H1 (cell line): ENCODE data around the gene IL37. TPM values are rescaled to one million over a fixed set of nuclear protein-coding genes. Genes with fewer than 3 reads are reported as not detected.

Experiments
- CTCF ChIA-PET: fragments of 300-600 bp; sonication (Branson Sonifier 250); formaldehyde crosslinking; loops from one replicate; lab custom pipeline; 2021; ENCODE audit not compliant: partially characterized antibody; lab: Charles Lee
- POLR2A ChIA-PET: fragments of 300-600 bp; sonication (Branson Sonifier 250); formaldehyde crosslinking; loops from one replicate; lab custom pipeline; 2021; ENCODE audit warnings: inconsistent platforms; ENCODE audit not compliant: partially characterized antibody; lab: Charles Lee
- DNase-seq, 2 experiments: peaks; one replicate each; pipeline versions ENCODE4 v3.0.0 to v3.0.0-alpha.2; 2010 to 2022; ENCODE audit warnings: low spot score in 2 of 2, low read depth in 1 of 2, mixed read lengths in 1 of 2
- FAIRE-seq: peaks from 2 replicates; lab custom pipeline; 2011; peaks lifted over from hg19 to GRCh38; lab: Jason Lieb, UNC
- H2AFZ ChIP-seq: 2 replicates; pipeline ENCODE4 v1.8.1; 2012; ENCODE audit warnings: low read length, inconsistent platforms
- H2AK5ac ChIP-seq: 2 replicates; pipeline ENCODE4 v1.6.1; 2013; ENCODE audit warnings: low read depth, low read length
- H2BK120ac ChIP-seq: replicated peaks from 2 replicates; pipeline ENCODE3; 2013; ENCODE audit warnings: low read depth, low read length, inconsistent platforms
- H2BK12ac ChIP-seq: 2 replicates; pipeline ENCODE4 v1.6.1; 2013; ENCODE audit warnings: low read depth, low read length
- H2BK15ac ChIP-seq: 2 replicates; pipeline ENCODE4 v1.6.1; 2013; ENCODE audit warnings: low read length
- H2BK20ac ChIP-seq: 2 replicates; pipeline ENCODE4 v1.6.1; 2013; ENCODE audit warnings: low read length
- H2BK5ac ChIP-seq: 2 replicates; pipeline ENCODE4 v1.6.1; 2013; ENCODE audit warnings: low read depth, low read length
- H3K14ac ChIP-seq: 2 replicates; pipeline ENCODE4 v1.6.1; 2013; ENCODE audit warnings: inconsistent platforms; ENCODE audit not compliant: insufficient read length
- H3K18ac ChIP-seq: 2 replicates; pipeline ENCODE4 v1.6.1; 2013; ENCODE audit warnings: low read length; ENCODE audit errors: extremely low read depth
- H3K23ac ChIP-seq: 2 replicates; pipeline ENCODE4 v1.6.1; 2013; ENCODE audit warnings: inconsistent platforms; ENCODE audit not compliant: insufficient read length
- H3K23me2 ChIP-seq: 2 replicates; pipeline ENCODE4 v1.6.1; 2013; ENCODE audit warnings: low read depth, low read length
- H3K27ac ChIP-seq: 2 replicates; pipeline ENCODE4 v1.6.1; 2011; ENCODE audit warnings: low read depth, low read length, inconsistent platforms
- H3K27me3 ChIP-seq, 4 experiments: replicated peaks in 1 of 4; 1 replicate in 1 of 4; 2 replicates in 3 of 4; pipeline versions ENCODE4 v1.6.1 to v1.8.1; 2011 to 2013; ENCODE audit warnings: low read length in 3 of 4, mild to moderate bottlenecking in 3 of 4, inconsistent platforms in 2 of 4, mixed read lengths in 2 of 4, moderate library complexity in 1 of 4; ENCODE audit not compliant: control insufficient read depth in 3 of 4, insufficient read depth in 3 of 4; ENCODE audit errors: extremely low read depth in 1 of 4
- H3K36me3 ChIP-seq, 4 experiments: 2 replicates each; pipeline versions ENCODE4 v1.6.1 to v1.8.1; 2011 to 2013; ENCODE audit warnings: mild to moderate bottlenecking in 4 of 4, low read length in 3 of 4, moderate library complexity in 2 of 4, control low read depth in 1 of 4, inconsistent platforms in 1 of 4; ENCODE audit not compliant: insufficient read depth in 4 of 4, control insufficient read depth in 2 of 4
- H3K4ac ChIP-seq: replicated peaks from 2 replicates; pipeline ENCODE3; 2013; ENCODE audit warnings: low read length, low read depth, mixed read lengths, inconsistent platforms; ENCODE audit not compliant: insufficient read length
- H3K4me1 ChIP-seq, 4 experiments: replicated peaks in 1 of 4; 1 replicate in 1 of 4; 2 replicates in 3 of 4; pipeline versions ENCODE4 v1.6.1 to v1.8.1; 2011 to 2013; ENCODE audit warnings: low read length in 3 of 4, inconsistent platforms in 2 of 4, mixed read lengths in 1 of 4; ENCODE audit not compliant: insufficient read depth in 4 of 4, control insufficient read depth in 3 of 4
- H3K4me2 ChIP-seq, 2 experiments: 2 replicates each; pipeline versions ENCODE4 v1.6.1 to v1.8.1; 2011 to 2013; ENCODE audit warnings: low read depth in 2 of 2, low read length in 2 of 2, control low read depth in 1 of 2, inconsistent platforms in 1 of 2, mild to moderate bottlenecking in 1 of 2; ENCODE audit not compliant: insufficient read depth in 1 of 2
- H3K4me3 ChIP-seq, 4 experiments: fragments of 200-600, 300-600 bp in 1 of 4; sonication (generic), shearing (Covaris generic), sonication (Bioruptor Twin) in 1 of 4; 2 replicates each; pipeline versions ENCODE4 v1.5.1 to v1.8.1; 2011 to 2016; ENCODE audit warnings: low read length in 4 of 4, low read depth in 3 of 4, control low read depth in 2 of 4, inconsistent platforms in 2 of 4, mild to moderate bottlenecking in 2 of 4, mixed read lengths in 1 of 4, moderate library complexity in 1 of 4; ENCODE audit not compliant: insufficient read depth in 2 of 4; ENCODE audit errors: extremely low read depth in 1 of 4
- H3K56ac ChIP-seq: replicated peaks from 2 replicates; pipeline ENCODE3; 2013; ENCODE audit warnings: low read depth, mild to moderate bottlenecking, mixed read lengths, low read length, inconsistent platforms; ENCODE audit not compliant: insufficient read length
- H3K79me1 ChIP-seq: 2 replicates; pipeline ENCODE4 v1.6.1; 2013; ENCODE audit warnings: low read depth, low read length, control low read depth
- H3K79me2 ChIP-seq, 2 experiments: 2 replicates each; pipeline versions ENCODE4 v1.6.1 to v1.8.1; 2012 to 2013; ENCODE audit warnings: low read length in 2 of 2, mild to moderate bottlenecking in 2 of 2, inconsistent platforms in 1 of 2; ENCODE audit not compliant: insufficient read depth in 2 of 2, control insufficient read depth in 1 of 2
- H3K9ac ChIP-seq, 4 experiments: replicated peaks in 1 of 4; 1 replicate in 1 of 4; 2 replicates in 3 of 4; pipeline versions ENCODE4 v1.6.1 to v1.8.1; 2011 to 2013; ENCODE audit warnings: low read depth in 3 of 4, low read length in 3 of 4, control low read depth in 2 of 4, mild to moderate bottlenecking in 2 of 4, moderate library complexity in 2 of 4, inconsistent platforms in 1 of 4; ENCODE audit errors: extremely low read depth in 1 of 4
- H3K9me3 ChIP-seq, 2 experiments: 2 replicates each; pipeline versions ENCODE4 v1.6.1 to v1.8.1; 2012 to 2013; ENCODE audit warnings: mild to moderate bottlenecking in 2 of 2, moderate library complexity in 2 of 2, control low read depth in 1 of 2, inconsistent platforms in 1 of 2, low read depth in 1 of 2, low read length in 1 of 2, mixed read lengths in 1 of 2; ENCODE audit not compliant: insufficient read depth in 2 of 2
- H4K20me1 ChIP-seq, 2 experiments: replicated peaks in 1 of 2; 2 replicates each; pipeline versions ENCODE3 to v1.8.1; 2011 to 2013; ENCODE audit warnings: inconsistent platforms in 2 of 2, low read length in 2 of 2, mild to moderate bottlenecking in 1 of 2; ENCODE audit not compliant: insufficient read depth in 2 of 2, control insufficient read depth in 1 of 2
- H4K5ac ChIP-seq: 2 replicates; pipeline ENCODE4 v1.6.1; 2013; ENCODE audit warnings: low read length, low read depth, mixed read lengths, inconsistent platforms; ENCODE audit not compliant: insufficient read length
- H4K8ac ChIP-seq: 2 replicates; pipeline ENCODE4 v1.8.0; 2013; ENCODE audit warnings: mild to moderate bottlenecking, moderate library complexity, low read length, inconsistent platforms; ENCODE audit not compliant: insufficient read depth; ENCODE audit errors: extremely low read depth
- H4K91ac ChIP-seq: replicated peaks from 2 replicates; pipeline ENCODE3; 2013; ENCODE audit warnings: low read length, mixed read lengths, inconsistent platforms; ENCODE audit not compliant: insufficient read length
- WGBS, 2 experiments: shearing (Covaris generic) in 1 of 2; methylation state at CpG; one replicate each; pipeline versions ENCODE4 v1.1.6 to v1.1.7; 2013 to 2015; ENCODE audit warnings: low lambda C conversion rate in 2 of 2, mixed read lengths in 2 of 2, inconsistent platforms in 1 of 2, low coverage in 1 of 2, missing lambda C conversion rate in 1 of 2; ENCODE audit not compliant: insufficient replicate concordance in 2 of 2, insufficient coverage in 1 of 2, insufficient read length in 1 of 2; ENCODE audit errors: extremely low coverage in 1 of 2, missing lambda C conversion rate in 1 of 2; 5-methylcytosine and 5-hydroxymethylcytosine counted together
- polyA plus RNA-seq, 7 experiments: library from polyadenylated mRNA; depleted of rRNA in 3 of 7; stranded (reverse) in 5 of 7; unstranded in 2 of 7; fragments of >200 nt in 5 of 7; fragments of 200-250 nt in 2 of 7; gene quantifications; 1 replicate in 5 of 7; 2 replicates in 1 of 7; 4 replicates in 1 of 7; pipeline versions ENCODE4 v1.2.1 to v1.2.3, GENCODE V29; 2011 to 2013; ENCODE audit warnings: missing spikeins in 2 of 7, mixed read lengths in 2 of 7
- total RNA-seq: library from RNA; stranded (reverse); fragmentation: NEBNext Ultra II Directional; extraction: Animal tissue kit (Norgen Biotek cat#: 25700); gene quantifications from 2 replicates; pipeline ENCODE4 v1.2.1, GENCODE V29; 2021
- TF ChIP-seq, protein P1 (sequence below): IDR thresholded peaks from 2 replicates; pipeline ENCODE4 v1.6.1; 2011; ENCODE audit warnings: low read length, improper control_type of control experiment

Gene IL37
- total and polyA plus RNA-seq, 2 of the 8 experiments (the other 6 are each of a cell fraction or from before 2014, with no cell fraction given): 0.18 TPM; not detected in 1

DNA sequence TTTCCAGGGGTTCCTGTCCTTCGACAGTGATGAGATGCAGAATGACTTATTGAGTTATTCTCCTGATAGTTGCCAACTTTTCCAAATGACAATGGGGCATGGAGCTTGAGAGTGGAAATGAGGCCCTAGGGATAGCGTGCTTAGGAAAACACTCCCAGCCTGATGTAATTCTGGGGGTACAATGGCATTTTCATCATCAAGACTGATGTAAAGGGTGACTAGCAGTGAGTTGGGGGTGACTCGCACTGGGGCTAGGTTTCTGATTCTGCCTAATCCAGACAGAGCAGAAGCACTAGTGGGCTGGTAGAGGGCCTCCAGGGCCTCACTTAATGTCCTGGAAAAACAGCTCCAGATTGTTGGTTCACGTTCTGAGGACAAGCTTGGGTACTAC is 34.0 kb upstream of the IL37 start:
- Histone ChIP-seq H2BK120ac (no peak overlapping the region), H2AK5ac (no peak overlapping the region), H3K23ac (no peak overlapping the region), H3K4me3 (no peak overlapping the region), H3K27ac (no peak overlapping the region), H2BK15ac (no peak overlapping the region), H3K79me2 (no peaks in the 10 kb centered on the region), H2BK5ac (no peak overlapping the region), H3K18ac (no peak overlapping the region), H3K9ac (no peak overlapping the region), H3K56ac (no peak overlapping the region), H3K4ac (no peak overlapping the region), H4K20me1 (no peaks in the 10 kb centered on the region), H3K14ac (no peak overlapping the region), H3K79me1 (no peaks in the 10 kb centered on the region), H2BK12ac (no peak overlapping the region), H3K4me2 (no peak overlapping the region), H2BK20ac (no peak overlapping the region), H3K9me3 (no peaks in the 10 kb centered on the region), H3K27me3 (0 out of 7 replicates have a peak, but pooled peaks cover 0 to 2% (median 0%) of the 10 kb centered on the region in 4 experiments), H3K4me1 (0 out of 7 replicates have a peak, but pooled peaks cover 0 to 2% (median 0%) of the 10 kb centered on the region in 4 experiments), H2AFZ (no peak overlapping the region), H4K91ac (no peak overlapping the region), H3K23me2 (no peaks in the 10 kb centered on the region), H4K5ac (no peak overlapping the region), H4K8ac (no peak overlapping the region), H3K36me3 (no peaks in the 10 kb centered on the region)
- FAIRE-seq (no peak), DNase-seq (no peak)
- CTCF ChIA-PET: interaction anchor here (0.8 to 1.2 kb wide), 5 partner anchors 9 to 127 kb away, joined by 3 to 6 read pairs (median 3); no protein-coding TSS in a partner anchor
- POLR2A ChIA-PET: no interaction called here
- TF ChIP-seq, protein P1, sequence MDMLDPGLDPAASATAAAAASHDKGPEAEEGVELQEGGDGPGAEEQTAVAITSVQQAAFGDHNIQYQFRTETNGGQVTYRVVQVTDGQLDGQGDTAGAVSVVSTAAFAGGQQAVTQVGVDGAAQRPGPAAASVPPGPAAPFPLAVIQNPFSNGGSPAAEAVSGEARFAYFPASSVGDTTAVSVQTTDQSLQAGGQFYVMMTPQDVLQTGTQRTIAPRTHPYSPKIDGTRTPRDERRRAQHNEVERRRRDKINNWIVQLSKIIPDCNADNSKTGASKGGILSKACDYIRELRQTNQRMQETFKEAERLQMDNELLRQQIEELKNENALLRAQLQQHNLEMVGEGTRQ: no peak
- 86% methylated on average over 4 of the region's 4 CpGs; no CpG with 5 or more reads in 1 of the 2 experiments for WGBS, 2 experiments
